Natural killer cell treated with Interleukin-12 subunit alpha and Interleukin-12 subunit beta and Interleukin-15 and Interleukin-18, amount 100 ng/mL, for 72 hours (primary cell): Measurements from ENCODE around the gene AAR2. TPM values are rescaled to one million over a fixed set of nuclear protein-coding genes. Genes with fewer than 3 reads are reported as not detected.

ENCODE experiments used
- ATAC-seq, 2 donors: fragments of 150-1000 bp; cut with Tn5 transposase in 1 of 2; sonication (Bioruptor Pico), chemical (Tn5 transposase) in 1 of 2; 2 replicates each; pipeline ENCODE4 v1.10.0; 2021
- DNase-seq: peaks from one replicate; pipeline ENCODE4 v3.0.0; 2022; ENCODE audit warnings: low spot score
- H3K27ac Mint-ChIP-seq, 2 donors: 1 replicate in 1 of 2; 2 replicates in 1 of 2; pipeline ENCODE4 v1.8.0; 2022; ENCODE audit warnings: mixed read lengths in 2 of 2, mild to moderate bottlenecking in 1 of 2, moderate library complexity in 1 of 2
- H3K27me3 Mint-ChIP-seq, 2 donors: 1 replicate in 1 of 2; 2 replicates in 1 of 2; pipeline ENCODE4 v1.8.0; 2022; ENCODE audit warnings: mixed read lengths in 2 of 2
- H3K36me3 Mint-ChIP-seq: one replicate; pipeline ENCODE4 v1.8.0; 2022; ENCODE audit warnings: mixed read lengths
- H3K4me1 Mint-ChIP-seq, 2 donors: 1 replicate in 1 of 2; 2 replicates in 1 of 2; pipeline ENCODE4 v1.8.0; 2022; ENCODE audit warnings: low read depth in 2 of 2, mixed read lengths in 2 of 2, mild to moderate bottlenecking in 1 of 2
- H3K4me3 Mint-ChIP-seq: one replicate; pipeline ENCODE4 v1.8.0; 2022; ENCODE audit warnings: mixed read lengths
- H3K9me3 Mint-ChIP-seq: 2 replicates; pipeline ENCODE4 v1.8.0; 2022; ENCODE audit warnings: mixed read lengths
- total RNA-seq, 2 donors: library from RNA; stranded (reverse); gene quantifications; one replicate each; pipeline ENCODE4 v1.2.3, GENCODE V29; 2022

Gene AAR2
- total RNA-seq, 2 donors from 2014 or later, result 33.3 to 38.0 TPM

GRCh38 chr20:36234771-36235320 lies 1.4 kb upstream of the AAR2 start:
- no peak overlapping the region for H3K27ac Mint-ChIP-seq
- H3K4me3 Mint-ChIP-seq, result no peak overlapping the region
- peaks cover 12% of the 10 kb centered on the region for H3K36me3 Mint-ChIP-seq
- H3K4me1 Mint-ChIP-seq, result peaks cover 19 to 27% of the 10 kb centered on the region in 2 donors
- ATAC-seq (no peak), DNase-seq (no peak)
- H3K9me3 Mint-ChIP-seq, result no peaks in the 10 kb centered on the region
- peaks cover 4 to 18% of the 10 kb centered on the region in 2 donors for H3K27me3 Mint-ChIP-seq

DNA sequence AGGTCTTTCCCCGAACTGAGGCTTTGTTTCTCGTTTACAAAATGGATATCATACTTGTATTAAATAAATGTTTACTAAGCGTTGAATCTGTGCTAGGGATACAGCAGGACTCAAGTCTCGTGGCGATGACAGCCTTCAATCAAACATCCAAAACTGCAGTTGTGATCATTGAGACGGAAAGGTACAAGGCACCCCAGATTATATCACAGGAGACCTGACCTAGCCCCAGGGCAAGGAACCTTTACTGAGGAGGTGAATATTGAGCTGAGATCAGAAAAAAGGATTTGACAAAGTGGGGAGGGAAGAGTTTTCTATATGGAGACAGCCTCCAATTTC lies 476 bp downstream of the AAR2 start:
- peaks cover 19 to 27% of the 10 kb centered on the region in 2 donors for H3K4me1 Mint-ChIP-seq
- no peak for DNase-seq
- peaks cover 4 to 10% of the 10 kb centered on the region in 2 donors for H3K27me3 Mint-ChIP-seq
- peak overlapping the region; percentile 87 to 94 for H3K27ac Mint-ChIP-seq
- no peak for ATAC-seq
- H3K36me3 Mint-ChIP-seq, result peaks cover 12% of the 10 kb centered on the region
- no peaks in the 10 kb centered on the region for H3K9me3 Mint-ChIP-seq
- peak overlapping the region; percentile 93 for H3K4me3 Mint-ChIP-seq

GRCh38 chr20:36237477-36237876 lies 1.2 kb downstream of the AAR2 start:
- Mint-ChIP-seq H3K36me3 (peaks cover 12% of the 10 kb centered on the region), H3K4me1 (peaks cover 19 to 27% of the 10 kb centered on the region in 2 donors), H3K9me3 (no peaks in the 10 kb centered on the region), H3K27me3 (peaks cover 3 to 6% of the 10 kb centered on the region in 2 donors), H3K4me3 (peak overlapping the region; percentile 93), H3K27ac (peak overlapping the region; percentile 87 to 94)
- ATAC-seq, result no peak
- DNase-seq, result no peak

DNA sequence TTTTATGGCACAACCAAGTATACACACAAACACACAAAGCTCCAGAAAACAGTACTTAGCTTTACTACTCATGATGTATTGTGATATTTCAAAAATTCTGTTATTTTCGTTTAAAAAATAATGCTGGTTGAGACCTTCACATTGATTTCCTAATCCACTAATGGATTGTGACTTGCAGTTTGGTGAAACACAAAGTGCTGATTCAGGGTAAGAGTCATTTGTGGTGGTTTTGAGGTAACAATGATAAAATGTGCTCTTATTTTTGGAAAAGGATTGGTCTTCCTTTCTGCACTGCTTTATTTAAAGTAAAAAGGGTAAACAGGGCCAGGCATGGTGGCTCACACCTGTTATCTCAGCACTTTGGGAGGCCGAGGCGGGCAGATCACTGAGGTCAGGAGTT lies 1.9 kb downstream of the AAR2 start:
- H3K27ac Mint-ChIP-seq, result peak overlapping the region in 1 of 2 donors; percentile 23
- peaks cover 19 to 27% of the 10 kb centered on the region in 2 donors for H3K4me1 Mint-ChIP-seq
- H3K4me3 Mint-ChIP-seq, result peak overlapping the region; percentile 34
- no peaks in the 10 kb centered on the region for H3K9me3 Mint-ChIP-seq
- no peaks in the 10 kb centered on the region for H3K27me3 Mint-ChIP-seq
- peaks cover 12% of the 10 kb centered on the region for H3K36me3 Mint-ChIP-seq
- ATAC-seq (no peak), DNase-seq (no peak)

DNA sequence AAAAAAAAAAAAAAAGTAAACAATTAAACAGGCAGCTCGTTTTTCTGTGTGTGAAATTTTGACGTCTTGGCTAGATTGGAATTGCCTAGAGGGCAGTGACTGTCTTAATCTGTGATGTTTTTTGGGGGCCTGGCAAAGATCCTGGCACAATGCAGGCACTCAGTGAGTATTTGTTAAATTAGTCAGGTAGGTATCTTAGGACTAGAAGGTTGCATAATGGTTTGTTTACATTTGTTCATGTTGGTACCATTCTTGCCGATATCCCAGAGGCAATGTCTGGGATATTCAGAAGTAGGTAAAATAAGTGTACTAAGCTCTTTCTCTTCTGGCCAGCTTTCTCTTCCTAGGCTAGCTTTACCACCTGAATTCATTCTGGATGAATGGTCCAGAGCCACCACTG lies 2.5 kb downstream of the AAR2 start:
- Mint-ChIP-seq H3K9me3 (no peaks in the 10 kb centered on the region), H3K27ac (peak overlapping the region in 1 of 2 donors; percentile 23), H3K36me3 (peaks cover 12% of the 10 kb centered on the region), H3K4me3 (peak overlapping the region; percentile 21), H3K4me1 (peaks cover 19 to 27% of the 10 kb centered on the region in 2 donors), H3K27me3 (no peaks in the 10 kb centered on the region)
- ATAC-seq, result no peak
- DNase-seq, result no peak

DNA sequence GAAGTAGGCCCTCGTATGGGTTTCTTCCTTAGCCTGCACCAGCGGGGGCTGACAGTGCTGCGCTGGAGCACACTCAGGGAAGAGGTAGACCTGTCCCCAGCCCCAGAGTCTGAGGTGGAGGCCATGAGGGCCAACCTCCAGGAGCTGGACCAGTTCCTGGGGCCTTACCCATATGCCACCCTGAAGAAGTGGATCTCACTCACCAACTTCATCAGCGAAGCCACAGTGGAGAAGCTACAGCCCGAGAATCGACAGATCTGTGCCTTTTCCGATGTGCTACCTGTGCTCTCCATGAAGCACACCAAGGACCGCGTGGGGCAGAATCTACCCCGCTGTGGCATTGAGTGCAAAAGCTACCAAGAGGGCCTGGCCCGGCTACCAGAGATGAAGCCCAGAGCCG lies 3.8 kb downstream of the AAR2 start:
- ATAC-seq (no peak), DNase-seq (no peak)
- peaks cover 15% of the 10 kb centered on the region for H3K36me3 Mint-ChIP-seq
- no peak overlapping the region for H3K27ac Mint-ChIP-seq
- H3K4me3 Mint-ChIP-seq, result no peak overlapping the region
- no peaks in the 10 kb centered on the region for H3K9me3 Mint-ChIP-seq
- H3K27me3 Mint-ChIP-seq, result no peaks in the 10 kb centered on the region
- H3K4me1 Mint-ChIP-seq, result peaks cover 19 to 29% of the 10 kb centered on the region in 2 donors

DNA sequence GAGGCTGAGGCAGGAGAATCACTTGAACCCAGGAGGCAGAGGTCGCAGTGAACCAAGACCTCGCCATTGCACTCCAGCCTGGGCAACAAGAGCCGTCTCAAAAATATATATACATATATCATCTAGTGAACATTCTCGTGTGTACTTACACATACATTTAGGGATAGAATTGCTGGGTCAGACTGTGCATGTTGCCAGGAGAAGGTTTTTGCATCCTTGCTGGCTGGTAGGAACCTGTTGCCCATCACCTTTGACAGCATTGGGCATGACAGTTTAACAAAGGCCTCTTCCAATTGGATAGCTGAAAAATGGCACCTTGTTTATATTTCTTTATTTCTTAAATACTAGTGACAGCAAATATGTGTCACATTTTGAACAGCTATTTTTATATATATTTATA lies 5.4 kb downstream of the AAR2 start:
- DNase-seq (no peak), ATAC-seq (no peak)
- H3K27ac Mint-ChIP-seq, result no peak overlapping the region
- H3K9me3 Mint-ChIP-seq, result no peaks in the 10 kb centered on the region
- no peaks in the 10 kb centered on the region for H3K27me3 Mint-ChIP-seq
- no peak overlapping the region for H3K4me3 Mint-ChIP-seq
- H3K36me3 Mint-ChIP-seq, result peaks cover 17% of the 10 kb centered on the region
- H3K4me1 Mint-ChIP-seq, result peaks cover 18 to 29% of the 10 kb centered on the region in 2 donors

DNA sequence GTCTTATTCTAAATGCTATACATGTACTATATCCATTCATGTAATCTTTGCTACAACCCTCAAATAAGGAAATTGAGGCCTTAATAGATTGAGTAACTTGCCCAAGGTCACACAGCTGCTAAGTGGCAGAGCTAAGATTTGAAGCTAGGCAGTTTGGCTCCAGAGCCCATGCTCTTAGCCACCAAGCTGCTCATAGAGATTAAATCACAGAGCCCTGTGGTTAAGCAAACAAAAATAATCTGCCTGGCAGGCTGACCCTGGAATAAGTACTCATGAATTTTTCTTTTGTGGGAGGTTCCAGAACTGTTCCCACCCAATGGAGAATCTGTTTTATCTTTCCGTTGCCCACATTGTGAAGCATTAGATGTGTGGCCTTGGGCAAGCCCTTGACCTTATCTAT lies 7.4 kb downstream of the AAR2 start:
- Mint-ChIP-seq H3K4me1 (peaks cover 6 to 24% of the 10 kb centered on the region in 2 donors), H3K9me3 (no peaks in the 10 kb centered on the region), H3K27ac (no peak overlapping the region), H3K4me3 (no peak overlapping the region), H3K27me3 (no peaks in the 10 kb centered on the region), H3K36me3 (peaks cover 16% of the 10 kb centered on the region)
- ATAC-seq (no peak), DNase-seq (no peak)

DNA sequence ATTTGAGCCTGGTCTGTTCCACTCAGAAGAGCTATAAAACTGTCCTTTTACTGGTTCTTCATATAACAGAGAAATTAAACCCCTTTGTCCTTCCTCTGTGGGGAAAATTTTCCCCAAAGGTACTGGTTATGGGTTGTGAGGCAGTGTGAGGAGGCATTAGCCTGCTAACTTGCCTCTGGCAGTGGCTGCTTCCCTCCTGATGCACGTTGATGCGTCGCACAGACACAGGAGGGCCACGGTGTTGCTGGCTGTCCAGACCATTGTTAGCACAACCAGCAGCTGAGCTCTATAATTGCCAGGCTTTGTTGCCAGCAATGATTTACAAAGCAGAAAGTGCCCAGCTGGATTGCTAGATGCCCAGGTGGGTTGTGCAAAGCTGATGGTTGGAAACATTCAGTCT lies 10.1 kb downstream of the AAR2 start:
- ATAC-seq, result no peak
- Mint-ChIP-seq H3K9me3 (no peaks in the 10 kb centered on the region), H3K36me3 (peaks cover 17% of the 10 kb centered on the region), H3K27me3 (no peaks in the 10 kb centered on the region), H3K27ac (no peak overlapping the region), H3K4me1 (peaks cover 0 to 22% of the 10 kb centered on the region in 2 donors), H3K4me3 (no peak overlapping the region)
- DNase-seq, result no peak

- H3K27me3 Mint-ChIP-seq, result no peaks in the 10 kb centered on the region
- peaks cover 4 to 26% of the 10 kb centered on the region in 2 donors for H3K4me1 Mint-ChIP-seq
- H3K27ac Mint-ChIP-seq, result no peak overlapping the region
- DNase-seq (no peak), ATAC-seq (no peak)
- no peaks in the 10 kb centered on the region for H3K9me3 Mint-ChIP-seq
- peaks cover 26% of the 10 kb centered on the region for H3K36me3 Mint-ChIP-seq
- H3K4me3 Mint-ChIP-seq, result no peak overlapping the region
These were observed 12.6 kb downstream of the AAR2 start for GRCh38 chr20:36248836-36249235.

DNA sequence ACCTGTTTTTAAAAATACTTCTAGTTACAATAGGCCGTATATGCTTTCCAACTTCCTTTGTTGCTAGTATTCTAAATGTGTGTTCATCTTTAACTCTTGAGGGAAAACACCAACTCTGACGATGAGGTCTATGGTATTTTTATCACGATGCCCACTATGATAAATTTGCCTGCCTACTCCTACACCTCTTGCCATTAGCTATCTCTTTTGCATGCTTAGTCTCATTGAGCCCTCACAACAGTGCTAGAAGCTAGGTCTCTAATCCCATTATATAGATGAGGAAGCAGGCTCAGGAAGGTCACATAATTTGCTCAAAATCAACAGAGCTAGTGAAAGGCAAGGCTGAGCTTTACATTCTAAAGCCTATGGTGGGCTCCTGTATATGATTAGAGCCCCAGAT lies 13.2 kb downstream of the AAR2 start:
- DNase-seq (no peak), ATAC-seq (no peak)
- Mint-ChIP-seq H3K27me3 (no peaks in the 10 kb centered on the region), H3K36me3 (peaks cover 27% of the 10 kb centered on the region), H3K4me1 (peaks cover 4 to 26% of the 10 kb centered on the region in 2 donors), H3K27ac (no peak overlapping the region), H3K4me3 (no peak overlapping the region), H3K9me3 (no peaks in the 10 kb centered on the region)

- Mint-ChIP-seq H3K27me3 (no peaks in the 10 kb centered on the region), H3K27ac (no peak overlapping the region), H3K36me3 (peaks cover 19% of the 10 kb centered on the region), H3K4me3 (no peak overlapping the region), H3K4me1 (peaks cover 4 to 19% of the 10 kb centered on the region in 2 donors), H3K9me3 (no peaks in the 10 kb centered on the region)
- no peak for ATAC-seq
- DNase-seq, result no peak
These were observed 15.1 kb downstream of the AAR2 start for GRCh38 chr20:36251426-36251825.

GRCh38 chr20:36252511-36252910 lies 16.2 kb downstream of the AAR2 start:
- Mint-ChIP-seq H3K27ac (no peak overlapping the region), H3K4me3 (no peak overlapping the region), H3K9me3 (no peaks in the 10 kb centered on the region), H3K27me3 (no peaks in the 10 kb centered on the region), H3K36me3 (peaks cover 23% of the 10 kb centered on the region), H3K4me1 (peaks cover 4 to 19% of the 10 kb centered on the region in 2 donors)
- DNase-seq (no peak), ATAC-seq (no peak)

- no peaks in the 10 kb centered on the region for H3K27me3 Mint-ChIP-seq
- no peak overlapping the region for H3K4me3 Mint-ChIP-seq
- ATAC-seq (no peak), DNase-seq (no peak)
- H3K27ac Mint-ChIP-seq, result no peak overlapping the region
- H3K36me3 Mint-ChIP-seq, result peaks cover 22% of the 10 kb centered on the region
- H3K4me1 Mint-ChIP-seq, result peaks cover 4 to 16% of the 10 kb centered on the region in 2 donors
- no peaks in the 10 kb centered on the region for H3K9me3 Mint-ChIP-seq
These were observed 16.8 kb downstream of the AAR2 start for GRCh38 chr20:36253036-36253435.

GRCh38 chr20:36254076-36254475 lies 17.8 kb downstream of the AAR2 start:
- no peak overlapping the region for H3K27ac Mint-ChIP-seq
- H3K4me3 Mint-ChIP-seq, result no peak overlapping the region
- DNase-seq, result no peak
- no peaks in the 10 kb centered on the region for H3K27me3 Mint-ChIP-seq
- no peak for ATAC-seq
- H3K4me1 Mint-ChIP-seq, result peaks cover 4 to 12% of the 10 kb centered on the region in 2 donors
- H3K36me3 Mint-ChIP-seq, result peaks cover 14% of the 10 kb centered on the region
- H3K9me3 Mint-ChIP-seq, result no peaks in the 10 kb centered on the region
